Stimulated activated CD4-positive, alpha-beta T cell treated with anti-CD3 and anti-CD28 coated beads, Interleukin-4, amount 100 ng/mL, for 1 hour (primary cell): ENCODE results near the gene ARHGEF33.

Experiments
- DNase-seq: peaks from one replicate; pipeline ENCODE4 v3.0.0-alpha.2; 2020

The ARHGEF33 gene

DNA sequence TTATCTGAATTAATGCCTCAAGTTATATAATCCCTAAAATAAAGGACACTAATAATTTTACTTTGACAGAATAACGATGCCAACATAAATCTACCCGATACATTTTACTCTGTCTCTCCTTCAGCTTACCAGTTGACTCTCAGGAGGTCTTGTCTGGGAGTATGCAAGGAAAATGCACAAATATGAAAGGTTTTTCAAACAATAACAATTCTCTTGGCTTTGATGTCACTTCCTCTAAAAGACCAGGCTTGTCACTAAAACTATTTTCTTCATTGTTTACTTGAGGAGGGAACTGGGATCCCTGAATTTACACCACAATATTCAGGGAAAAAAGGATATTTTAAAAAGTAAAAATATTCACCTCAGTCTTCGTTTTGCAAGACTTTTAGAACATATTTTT is 134.0 kb downstream of the ARHGEF33 start:
- DNase-seq = no peak

DNA sequence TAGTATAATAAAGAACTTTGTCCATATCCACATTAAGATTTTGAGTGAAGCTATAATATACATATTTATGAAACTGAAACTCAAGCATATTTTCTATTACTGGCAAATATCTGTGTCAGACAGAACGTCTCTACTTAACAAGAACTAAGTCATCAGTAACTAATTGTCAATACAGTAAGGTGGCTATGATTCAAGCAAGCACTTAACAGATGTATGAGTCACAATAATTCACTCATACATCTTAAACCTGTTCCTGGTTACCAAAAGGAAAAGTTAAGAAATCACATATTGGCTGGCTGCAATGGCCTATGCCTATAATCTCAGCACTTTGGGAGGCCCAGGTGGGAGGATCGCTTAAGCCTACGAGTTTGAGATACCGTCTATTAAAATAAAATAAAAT is 135.2 kb downstream of the ARHGEF33 start:
- no peak for DNase-seq
